Posterior vena cava (tissue), 2 donors: ENCODE results near the gene IL17D. TPM values are rescaled to one million over a fixed set of nuclear protein-coding genes. Genes with fewer than 3 reads are reported as not detected.

Source experiments
- DNase-seq: peaks from one replicate; pipeline ENCODE4 v3.0.0-alpha.2; 2020; ENCODE audit warnings: low spot score
- intact Hi-C, 2 donors: fragments of 100-400 bp; cut with DNase I; formaldehyde crosslinking; loops; one replicate each; pipeline versions ENCODE4 v1.14.1 to v1.14.2; 2022 to 2023
- total RNA-seq, 2 donors: library from RNA; stranded (reverse); fragmentation: NEBNext Ultra II Directional; extraction: Animal tissue kit (Norgen Biotek cat#: 25700); gene quantifications; one replicate each; pipeline ENCODE4 v1.2.1, GENCODE V29; 2021
- donor health status: DM: yes; HTN: yes; CAD: no.
- donor health status: DM: yes; HTN: yes; CAD: no.

The IL17D gene
- total RNA-seq, 2 donors from 2014 or later: 9.2 to 9.8 TPM

GRCh38 chr13:20760872-20761271 lies 57.4 kb downstream of the IL17D start:
- no peak for DNase-seq
- intact Hi-C loops: loop anchor here in 1 of 2 donors (5.0 kb wide), 1 partner anchor 34 kb away; no protein-coding TSS in a partner anchor

DNA sequence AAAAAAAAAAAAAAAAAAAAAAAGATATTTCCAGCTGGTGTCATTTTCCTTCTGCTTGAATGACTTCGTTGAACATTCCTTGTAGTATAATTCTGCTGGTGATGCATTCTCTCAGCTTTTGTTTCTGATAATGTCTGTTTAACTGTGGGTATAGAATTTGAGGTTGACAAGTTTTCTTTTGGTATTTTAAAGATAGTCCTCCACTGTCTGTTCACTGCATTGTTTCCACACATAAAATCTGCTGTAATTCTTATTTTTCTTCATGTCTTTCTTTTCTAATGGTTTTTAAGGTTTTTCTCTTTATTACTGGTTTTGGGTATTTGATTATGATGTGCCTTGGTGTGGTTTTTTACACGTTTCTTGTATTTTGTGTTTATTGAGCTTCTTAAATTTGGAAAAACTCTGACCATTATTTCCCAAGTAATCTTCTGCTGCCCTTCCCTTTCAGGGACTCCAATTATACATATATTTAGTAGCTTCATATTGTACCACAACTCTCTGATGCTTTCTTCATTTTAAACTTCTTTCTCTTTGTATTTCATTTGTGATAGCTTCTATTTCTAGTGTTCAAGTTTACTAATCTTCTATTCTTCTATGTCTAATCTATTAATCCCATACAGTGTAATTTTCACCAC lies 63.9 kb downstream of the IL17D start:
- intact Hi-C loops: no loop called here
- no peak for DNase-seq

- DNase-seq: no peak
- intact Hi-C loops: no loop called here
Observed at GRCh38 chr13:20769091-20769490, 65.6 kb downstream of the IL17D start.

DNA sequence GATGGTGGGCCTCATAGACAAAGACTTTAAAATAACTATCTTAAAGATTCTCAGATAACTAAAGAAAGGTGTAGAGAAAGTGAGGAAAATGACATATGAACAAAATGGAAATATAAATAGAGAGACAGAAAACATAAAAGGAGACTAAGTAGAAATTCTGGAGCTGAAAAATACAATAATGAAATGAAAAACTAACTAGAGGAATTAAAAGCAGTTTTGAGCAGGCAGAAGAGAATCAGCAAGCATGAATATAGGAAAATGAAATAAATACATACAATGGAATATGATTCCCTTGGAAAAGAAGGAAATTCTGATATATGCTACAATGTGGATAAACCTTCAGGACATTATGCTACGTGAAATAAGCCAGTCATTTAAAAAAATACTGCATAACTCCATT lies 66.3 kb downstream of the IL17D start:
- no peak for DNase-seq
- intact Hi-C loops: no loop called here

Other genes with a start within 250 kb of the IL17D start
- gene CRYL1, start 177.8 kb upstream of the IL17D start, total RNA-seq: 10 to 100 TPM; 24.4 to 30.2 TPM
- gene IFT88, start 136.5 kb upstream of the IL17D start, total RNA-seq: 10 to 100 TPM; 13.6 to 14.0 TPM
- 10 to 100 TPM; 13.7 to 17.4 TPM for gene EEF1AKMT1, start 70.3 kb downstream of the IL17D start, total RNA-seq
- gene XPO4, start 199.0 kb downstream of the IL17D start, total RNA-seq: 10 to 100 TPM; 11.8 to 12.8 TPM